GM21447 (cell line): ENCODE data around the gene DNAJC6.
"Not testable (repeated sequence)": the region's sequence is repeated elsewhere in the genome, so short reads cannot be mapped to it uniquely, and the experiment has no call there.

Experiments
- ATAC-seq: cut with Tn5 transposase; IDR thresholded peaks from one replicate; pipeline ENCODE4 v1.9.1; 2021; ENCODE audit not compliant: unreplicated experiment

The DNAJC6 gene

DNA sequence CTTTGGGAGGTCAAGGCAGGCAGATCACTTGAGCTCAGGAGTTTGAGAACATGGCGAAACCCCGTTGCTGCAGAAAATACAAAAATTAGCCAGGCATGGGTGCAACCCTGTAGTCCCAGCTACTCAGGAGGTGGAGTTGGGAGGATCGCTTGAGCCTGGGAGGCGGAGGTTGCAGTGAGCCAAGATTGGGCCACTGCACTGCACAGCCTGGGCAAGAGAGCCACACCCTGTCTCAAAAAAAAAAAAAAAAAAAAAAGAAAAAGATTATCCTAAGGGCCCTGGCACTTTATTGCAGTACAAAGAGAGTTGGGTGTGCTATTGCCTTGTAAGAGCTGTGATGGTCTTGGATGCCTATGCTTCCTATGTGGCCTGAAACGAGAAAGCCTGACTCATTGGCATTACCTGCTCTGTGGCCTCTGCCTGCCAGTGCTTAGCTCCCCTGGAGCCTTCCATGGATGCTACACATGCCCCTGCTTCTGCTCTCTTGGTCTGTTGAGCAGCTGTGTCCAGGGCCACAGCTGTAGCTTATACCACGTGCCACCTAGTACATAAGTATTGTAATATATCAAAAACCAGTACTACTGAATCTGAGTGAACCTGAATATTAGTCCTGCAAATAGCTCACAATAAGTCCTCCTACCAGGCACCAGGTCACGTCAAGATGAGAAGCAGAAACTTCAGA is 45.8 kb downstream of the DNAJC6 start:
- no peak for ATAC-seq

DNA sequence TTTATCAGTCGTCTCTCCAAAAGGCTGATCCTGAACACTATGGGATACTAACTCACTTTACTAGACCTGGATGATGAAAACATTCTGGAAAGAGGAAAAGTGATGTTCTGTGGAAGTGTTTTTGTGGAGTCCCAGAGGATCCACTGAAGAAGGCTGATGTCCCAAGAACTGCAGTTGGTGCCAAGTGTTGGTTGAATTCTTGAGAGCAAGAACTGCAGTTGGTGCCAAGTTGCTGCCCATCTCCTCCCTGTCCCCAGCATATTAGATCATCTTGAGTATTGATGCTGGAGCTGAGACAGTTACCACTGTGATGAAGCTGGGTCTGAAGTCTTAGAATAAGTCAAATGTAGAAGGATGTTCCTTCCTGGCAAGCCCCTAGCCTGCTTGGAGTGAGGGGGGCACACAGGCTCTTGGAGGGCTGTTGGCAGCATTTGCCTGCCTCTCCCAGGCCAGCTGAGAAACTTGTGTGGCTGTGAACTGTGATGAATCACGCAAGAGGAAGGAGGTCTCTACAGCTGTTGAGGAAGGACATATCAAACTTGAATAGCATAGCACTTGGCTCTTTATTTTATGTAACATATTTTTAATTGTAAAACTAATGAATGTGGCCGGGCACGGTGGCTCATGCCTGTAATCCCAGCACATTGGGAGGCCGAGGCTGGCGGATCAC is 48.1 kb downstream of the DNAJC6 start:
- no peak for ATAC-seq

DNA sequence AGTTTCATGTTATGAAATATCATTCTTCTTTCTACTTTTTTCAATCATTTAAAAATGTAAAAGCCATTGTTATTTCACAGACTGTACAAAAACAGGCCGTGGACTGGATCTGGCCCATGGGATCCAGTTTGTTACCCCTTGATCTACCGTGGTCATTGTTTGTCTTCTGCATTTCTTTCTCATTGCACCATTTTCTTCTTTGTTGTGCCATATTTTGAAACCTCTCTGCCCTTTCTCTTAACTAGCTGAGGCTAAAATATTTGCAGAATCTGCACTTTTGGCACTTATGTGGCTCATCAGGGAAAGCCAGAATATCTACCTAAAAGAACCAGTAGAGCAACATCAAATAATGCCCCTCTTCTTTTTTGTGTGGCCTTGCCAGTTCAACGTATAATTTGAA is 50.5 kb downstream of the DNAJC6 start:
- no peak for ATAC-seq

DNA sequence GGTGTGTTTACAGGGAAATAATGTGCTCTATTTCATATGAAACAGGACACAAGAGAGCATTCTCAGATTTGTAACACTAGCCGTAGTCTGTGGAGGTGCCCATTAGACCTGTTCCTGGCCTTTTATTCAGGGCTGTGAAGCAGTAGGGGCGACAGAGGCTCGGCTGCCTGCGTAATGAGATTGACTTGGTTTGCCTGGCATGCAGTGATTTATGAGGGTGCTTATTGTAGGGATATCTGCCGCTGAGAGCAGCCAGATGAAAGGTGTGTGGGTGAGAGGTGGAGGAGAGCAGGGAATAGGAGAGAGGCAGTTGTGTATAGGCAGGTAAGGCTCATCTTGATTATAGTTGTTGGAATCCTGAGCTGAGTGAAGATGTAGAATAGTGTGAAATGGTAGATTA is 51.3 kb downstream of the DNAJC6 start:
- no peak for ATAC-seq

DNA sequence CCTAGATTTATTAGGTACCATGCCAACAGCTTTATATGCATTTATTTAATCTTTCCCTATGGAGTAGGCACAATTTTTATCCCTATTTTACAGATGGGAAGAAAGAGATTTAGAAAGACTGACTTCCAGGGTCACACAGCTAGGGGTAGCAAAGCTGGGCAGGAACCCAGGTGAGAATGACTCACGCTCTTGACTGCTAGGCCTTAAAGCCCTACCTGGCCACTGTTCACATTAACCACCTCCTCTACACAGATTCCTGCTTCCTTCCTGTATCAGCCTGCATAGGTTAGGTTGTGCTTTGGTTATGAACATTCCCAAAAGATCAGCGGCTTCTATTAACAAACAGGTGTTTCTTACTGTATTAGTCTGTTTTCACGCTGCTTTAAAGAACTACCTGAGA is 53.2 kb downstream of the DNAJC6 start:
- ATAC-seq, result no peak

DNA sequence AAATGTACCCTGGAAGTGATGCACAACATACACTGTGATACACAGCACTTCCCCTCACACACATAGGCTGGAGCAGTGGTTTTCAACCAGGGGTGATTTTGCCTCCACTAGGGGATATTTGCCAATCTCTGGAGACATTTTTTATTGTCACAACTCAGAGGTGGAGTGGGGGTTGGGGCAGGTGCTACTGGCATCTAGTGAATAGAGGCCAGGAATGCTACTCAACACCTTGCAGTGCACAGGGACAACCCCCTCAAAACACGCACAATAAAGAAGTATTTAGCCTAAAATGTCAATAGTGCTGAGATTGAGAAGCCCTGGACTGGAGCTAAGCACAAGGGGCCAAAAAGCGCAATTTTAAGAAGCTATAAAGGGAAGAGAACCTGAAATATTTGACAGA is 54.1 kb downstream of the DNAJC6 start:
- ATAC-seq, result no peak

DNA sequence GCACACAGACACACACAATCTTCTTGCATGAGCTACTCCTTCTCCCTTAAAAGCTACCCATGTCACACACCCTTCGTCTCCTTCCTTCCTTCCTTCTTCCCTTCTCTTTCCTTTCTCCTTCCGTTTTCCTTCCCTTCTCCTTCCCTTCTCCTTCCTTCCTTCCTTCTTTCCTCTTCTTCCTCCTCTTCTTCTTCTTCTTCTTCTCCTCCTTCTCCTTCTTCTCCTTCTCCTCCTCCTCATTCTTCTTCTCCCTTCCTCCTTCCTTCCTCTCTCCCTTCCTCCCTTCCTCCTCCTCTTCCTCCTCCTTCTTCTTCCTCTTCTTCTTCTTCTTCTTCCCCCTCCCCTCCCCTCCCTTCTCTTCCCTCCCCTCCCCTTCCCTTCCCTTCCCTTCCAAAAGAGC is 59.1 kb downstream of the DNAJC6 start:
- no peak for ATAC-seq

DNA sequence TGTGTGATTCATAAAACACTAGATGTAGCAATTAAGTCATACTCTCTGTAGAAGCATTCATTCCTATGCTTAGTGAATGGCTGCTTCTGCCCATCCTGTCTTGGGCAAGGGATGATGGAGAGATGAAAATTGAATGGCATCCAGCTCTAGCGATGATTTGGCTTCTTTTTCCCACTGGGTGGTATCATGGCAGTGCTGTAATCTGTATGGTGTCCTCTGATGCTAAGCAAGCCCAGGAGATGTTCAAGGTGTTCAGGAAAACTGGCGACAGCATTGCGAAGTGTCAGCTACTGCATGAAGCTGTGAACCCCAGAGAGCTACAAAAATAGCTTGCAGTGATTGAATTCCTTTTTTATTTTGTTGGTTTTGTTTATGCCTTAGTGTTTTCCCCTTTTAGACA is 62.2 kb downstream of the DNAJC6 start:
- ATAC-seq, result no peak

DNA sequence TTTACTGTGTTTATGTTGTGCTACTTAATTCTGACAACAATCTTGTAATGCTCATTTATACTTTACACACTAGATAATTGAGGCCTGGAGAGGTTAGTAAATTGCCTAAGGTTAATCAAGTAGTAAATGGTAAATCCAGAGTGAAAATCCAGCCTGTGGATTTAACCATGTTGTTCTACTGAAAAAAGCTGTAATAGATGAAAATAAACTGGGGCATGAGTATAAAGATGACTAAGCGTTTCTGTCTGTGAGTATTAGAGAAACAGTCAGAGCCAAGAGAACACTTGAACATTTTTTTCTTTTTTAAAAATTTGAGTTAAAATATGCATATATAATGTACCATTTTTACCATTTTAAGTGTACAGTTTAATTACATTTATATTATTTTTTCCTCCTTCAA is 63.2 kb downstream of the DNAJC6 start:
- no peak for ATAC-seq

DNA sequence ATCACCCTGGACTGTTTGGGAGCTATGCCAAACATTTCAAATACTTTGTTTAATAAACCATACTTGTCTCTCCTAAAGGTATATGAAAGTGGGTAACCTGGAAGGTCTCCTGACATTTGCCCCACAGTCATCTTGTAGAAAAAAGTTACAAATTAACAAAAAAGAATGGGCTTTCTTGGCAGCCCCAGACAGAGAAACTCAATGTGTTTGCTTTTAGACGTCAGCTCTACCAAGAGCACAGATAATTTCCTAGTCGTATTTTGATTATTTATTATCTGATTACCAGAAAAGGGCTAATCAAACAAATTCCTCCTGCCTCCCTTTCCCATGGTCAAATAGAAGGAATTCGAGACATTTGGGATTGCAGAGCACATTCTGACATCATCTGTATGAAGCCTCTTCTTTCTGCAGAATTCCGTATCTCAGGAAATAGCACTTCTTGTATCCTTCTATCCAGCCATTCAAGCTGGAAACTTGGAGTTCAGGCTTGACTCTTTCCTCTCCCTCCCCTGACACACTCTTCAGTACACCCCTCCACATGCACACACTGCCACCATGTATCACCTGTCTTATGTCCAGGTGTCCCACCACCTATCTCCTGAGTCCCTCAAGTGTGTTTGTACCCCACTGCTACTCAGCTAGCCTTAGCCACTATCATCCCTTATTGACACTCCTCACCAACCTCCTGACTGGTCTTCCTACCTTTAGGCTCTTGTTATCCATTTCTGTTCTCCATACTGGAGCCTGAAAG is 68.3 kb downstream of the DNAJC6 start:
- no peak for ATAC-seq

DNA sequence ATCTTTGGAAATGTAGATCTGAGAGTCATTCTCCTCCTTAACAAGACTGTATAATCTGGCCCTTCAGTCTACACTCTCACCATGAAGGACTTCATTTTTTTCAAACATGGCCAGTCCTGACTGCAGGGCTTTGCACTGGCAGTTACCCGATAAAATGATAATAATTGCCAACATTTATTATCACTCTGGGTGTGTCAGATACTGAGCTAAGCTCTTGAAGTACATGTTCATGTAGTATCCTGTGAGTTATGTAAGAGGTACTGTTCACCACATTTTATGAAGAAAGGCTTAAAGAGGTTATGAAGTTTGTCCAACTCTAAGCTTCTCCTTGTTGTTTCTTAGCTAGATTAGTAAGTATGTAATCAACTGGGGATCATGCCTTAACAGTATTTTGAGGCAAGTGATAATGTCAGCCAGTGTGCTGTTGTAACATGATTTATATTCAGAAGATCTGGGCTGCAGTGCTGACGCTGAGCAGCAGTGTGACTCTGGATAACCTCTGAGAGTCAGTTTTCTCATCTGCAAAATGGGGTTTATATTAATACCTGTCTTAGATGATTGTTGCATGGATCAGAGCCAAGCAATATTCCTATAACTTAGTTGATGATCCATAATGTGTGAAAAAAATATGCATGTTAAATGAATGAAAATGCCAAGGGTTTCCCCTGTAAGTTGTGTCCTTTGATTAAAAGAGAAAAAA is 69.1 kb downstream of the DNAJC6 start:
- no peak for ATAC-seq

DNA sequence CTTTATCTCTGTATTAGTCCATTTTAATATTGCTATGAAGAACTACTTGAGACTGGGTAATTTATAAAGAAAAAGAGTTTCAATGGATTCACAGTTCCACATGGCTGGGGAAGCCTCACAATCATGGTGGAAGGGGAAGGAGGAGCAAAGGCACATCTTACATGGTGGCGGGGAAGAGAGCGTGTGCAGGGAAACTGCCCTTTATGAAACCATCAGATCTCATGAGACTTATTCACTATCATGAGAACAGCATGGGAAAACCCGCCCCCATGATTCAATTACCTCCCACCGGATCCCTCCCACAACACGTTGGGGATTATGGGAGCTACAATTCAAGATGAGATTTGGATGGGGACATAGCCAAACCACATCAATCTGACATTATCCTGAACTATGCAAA is 75.1 kb downstream of the DNAJC6 start:
- not testable (repeated sequence) for ATAC-seq

DNA sequence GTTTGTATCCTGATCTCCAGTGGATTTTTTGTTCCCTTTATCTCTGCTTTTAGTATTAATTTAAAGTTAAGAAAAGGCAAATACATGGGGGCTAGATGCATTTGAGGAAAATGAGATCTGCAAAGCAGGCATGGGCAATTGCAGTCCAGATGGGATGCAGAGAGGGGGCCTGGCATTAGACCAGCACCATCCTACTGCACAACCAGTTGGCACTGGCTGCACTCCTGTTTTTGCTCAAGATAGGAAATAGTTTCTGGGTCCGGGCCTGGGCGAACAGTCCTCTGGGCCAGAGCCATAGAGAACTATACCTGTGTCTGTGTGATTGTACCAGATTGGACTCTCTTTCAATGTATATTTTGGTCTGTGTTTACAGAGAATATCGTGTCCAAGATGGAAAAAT is 77.1 kb downstream of the DNAJC6 start:
- ATAC-seq, result no peak

DNA sequence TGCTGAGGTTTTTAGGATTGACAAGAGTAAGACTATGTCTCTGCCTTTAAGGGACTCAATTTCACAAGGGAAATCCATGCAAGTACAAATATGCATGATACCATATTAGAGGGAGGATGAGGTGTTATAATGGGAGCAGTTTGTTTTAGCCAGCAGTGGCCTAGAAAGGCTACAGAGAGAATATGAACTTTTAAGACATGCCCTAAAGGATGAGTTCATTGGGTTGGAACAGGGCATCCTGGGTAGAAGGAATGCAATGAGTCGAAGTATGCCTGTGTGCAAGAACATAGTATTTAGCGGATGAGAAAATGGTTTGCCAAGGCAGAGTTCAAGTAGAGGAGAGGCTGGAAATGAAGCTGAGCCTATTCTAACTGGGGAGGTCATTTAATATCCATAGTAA is 78.5 kb downstream of the DNAJC6 start:
- ATAC-seq, result no peak

DNA sequence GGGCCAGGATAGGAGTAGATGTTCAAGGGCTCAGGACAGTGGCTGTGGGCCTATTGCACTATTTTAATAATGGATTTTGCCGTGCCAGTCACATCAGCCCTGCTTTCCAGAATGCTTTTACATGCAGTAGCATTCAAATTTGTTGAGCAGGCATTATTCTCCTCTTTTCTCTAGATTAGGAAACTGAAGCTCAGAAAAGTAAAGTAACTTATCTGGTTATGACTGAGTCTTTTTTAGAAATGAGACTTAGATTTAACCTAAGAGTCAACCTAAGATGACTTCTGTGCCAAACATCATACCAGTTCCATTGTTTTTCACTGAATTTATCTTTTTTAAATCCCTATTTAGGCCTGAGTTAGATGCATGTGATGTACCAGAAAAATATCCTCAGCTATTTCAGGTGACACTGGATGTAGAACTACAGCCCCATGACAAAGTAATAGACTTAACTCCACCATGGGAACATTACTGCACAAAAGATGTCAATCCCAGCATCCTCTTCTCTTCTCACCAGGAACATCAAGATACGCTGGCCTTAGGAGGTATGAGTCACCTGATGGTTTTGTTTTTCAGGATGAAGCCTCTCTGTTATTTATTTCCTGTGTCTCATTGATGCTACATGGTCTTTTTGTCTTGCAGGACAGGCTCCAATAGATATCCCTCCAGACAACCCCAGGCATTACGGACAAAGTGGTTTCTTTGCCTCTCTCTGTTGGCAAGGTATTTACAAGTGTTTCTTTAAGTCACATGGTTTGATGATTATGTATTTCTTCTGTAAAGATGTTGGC is 79.8 kb downstream of the DNAJC6 start:
- ATAC-seq, result no peak

DNA sequence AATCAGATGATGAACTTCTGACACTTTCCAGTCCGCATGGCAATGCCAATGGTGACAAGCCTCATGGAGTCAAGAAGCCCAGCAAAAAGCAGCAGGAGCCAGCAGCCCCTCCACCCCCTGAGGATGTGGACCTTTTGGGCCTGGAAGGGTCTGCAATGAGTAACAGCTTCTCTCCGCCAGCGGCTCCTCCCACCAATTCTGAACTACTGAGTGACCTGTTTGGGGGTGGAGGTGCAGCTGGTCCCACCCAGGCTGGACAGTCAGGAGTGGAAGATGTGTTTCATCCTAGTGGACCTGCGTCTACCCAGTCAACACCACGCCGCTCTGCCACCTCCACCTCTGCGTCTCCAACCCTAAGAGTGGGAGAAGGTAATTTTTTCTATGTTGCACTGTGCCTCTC is 83.2 kb downstream of the DNAJC6 start:
- no peak for ATAC-seq

DNA sequence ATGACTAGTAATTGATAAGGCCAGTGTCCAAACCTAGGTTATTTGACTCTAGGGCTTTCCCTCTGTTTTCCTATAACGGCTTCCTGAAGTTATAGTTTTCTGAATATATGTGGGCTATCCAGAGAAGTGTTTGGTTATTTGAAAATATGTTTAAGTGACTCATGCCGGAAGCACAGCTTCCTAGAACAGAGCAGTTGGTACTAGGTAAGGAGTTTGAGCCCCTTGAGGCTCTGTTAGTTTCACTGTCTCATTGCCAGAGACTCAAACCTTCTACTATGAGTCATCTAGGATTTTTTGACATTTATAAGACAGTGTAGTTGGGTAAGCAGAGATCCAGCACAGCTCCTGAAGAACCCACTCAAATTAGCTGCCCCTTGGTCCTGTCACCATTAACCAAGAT is 84.0 kb downstream of the DNAJC6 start:
- peak; percentile 91 for ATAC-seq

DNA sequence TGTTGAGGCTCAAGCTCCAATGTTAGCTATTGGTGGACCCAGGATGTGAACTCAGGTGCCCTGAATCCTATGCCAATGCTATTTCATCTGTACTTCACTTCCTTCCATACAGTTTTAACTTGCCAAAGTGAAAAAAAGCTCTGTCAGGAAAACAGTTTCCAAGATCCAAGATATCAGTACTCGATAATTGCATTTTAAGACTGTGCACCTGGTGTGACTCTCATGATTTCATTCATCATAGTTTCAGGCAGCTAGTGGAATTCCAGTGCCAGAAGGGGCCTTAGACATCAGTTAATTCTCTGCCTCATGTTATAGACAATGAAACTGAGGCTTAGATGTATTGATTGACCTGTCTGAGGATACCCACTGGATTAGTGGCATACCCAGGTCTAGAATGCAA is 84.6 kb downstream of the DNAJC6 start:
- no peak for ATAC-seq

DNA sequence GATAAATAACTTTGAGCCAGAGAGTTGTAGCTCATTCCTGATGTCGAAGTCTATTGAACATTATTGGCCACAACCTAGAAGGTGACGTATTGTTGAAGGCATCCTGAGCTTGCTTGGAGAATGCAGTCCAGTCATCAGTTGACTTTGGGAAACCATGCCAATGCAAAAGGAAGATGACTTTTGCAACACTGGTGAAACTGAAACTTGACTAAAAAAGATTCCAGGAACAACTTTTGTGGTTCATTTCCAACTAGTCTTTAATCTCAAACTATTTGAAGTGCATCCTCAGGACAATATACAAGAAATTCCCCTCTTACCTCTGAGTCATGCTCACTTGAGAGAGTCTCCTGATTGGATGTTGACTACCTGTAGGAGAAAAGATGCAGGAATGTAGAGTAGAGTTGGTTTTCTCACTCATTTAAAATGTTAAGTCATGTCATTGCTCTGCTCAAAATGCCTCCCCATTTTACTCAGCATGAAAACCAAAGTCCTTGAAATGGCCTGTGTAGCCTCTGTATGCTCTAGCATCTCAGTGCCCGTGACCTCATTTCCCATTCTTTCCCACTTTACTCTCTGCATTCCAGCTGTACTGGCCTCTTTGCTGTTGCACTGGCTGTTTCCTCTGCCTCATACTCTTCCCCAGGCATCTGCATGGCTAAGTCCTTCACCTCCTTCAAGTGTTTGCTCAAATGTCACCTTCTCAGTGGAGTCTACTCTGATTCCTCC is 86.7 kb downstream of the DNAJC6 start:
- no peak for ATAC-seq

DNA sequence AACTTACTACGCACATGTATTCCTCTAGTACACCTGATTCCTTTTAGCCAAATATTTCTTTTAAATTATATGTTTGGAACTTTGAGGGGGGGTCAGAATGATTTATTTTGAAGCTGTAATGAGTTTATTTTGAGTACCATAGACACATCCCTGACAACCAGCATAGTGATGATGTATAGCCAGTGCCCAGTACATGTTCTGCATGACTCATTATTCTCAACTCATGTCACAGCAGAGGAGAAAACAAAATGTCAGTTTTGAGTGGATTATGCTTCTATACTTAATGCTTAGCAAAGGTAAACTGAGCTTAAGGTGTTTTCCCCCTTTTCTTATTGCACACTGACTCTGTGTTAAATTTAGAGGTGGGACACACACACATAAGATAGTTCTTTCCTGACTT is 88.7 kb downstream of the DNAJC6 start:
- ATAC-seq, result no peak
